Fibroblast of lung (primary cell): ENCODE measurements around the gene MS4A15.

ENCODE experiments used
- CTCF ChIP-seq, 2 donors: IDR thresholded peaks in 1 of 2; conservative IDR thresholded peaks in 1 of 2; 1 replicate in 1 of 2; 2 replicates in 1 of 2; pipeline ENCODE4 v1.5.1; 2011 to 2012; ENCODE audit warnings: low read length in 2 of 2, control low read depth in 1 of 2, inconsistent platforms in 1 of 2, low read depth in 1 of 2, mild to moderate bottlenecking in 1 of 2
- EZH2 ChIP-seq: IDR thresholded peaks from 2 replicates; pipeline ENCODE4 v1.5.1; 2012; ENCODE audit warnings: low read length, control low read depth, mild to moderate bottlenecking; ENCODE audit errors: missing control alignments

- TF ChIP-seq CTCF (conservative IDR thresholded peaks at IDR 0.05 in 1 of 2, IDR thresholded peaks at IDR 0.05 in 1 of 2; ENCODE audit: low read depth in 1 of 2, low read length in 2 of 2): no peak
- TF ChIP-seq EZH2: no peak
These were observed 27.2 kb downstream of the MS4A15 start for GRCh38 chr11:60783911-60784310.
